Measurements from ENCODE around the gene PRRT1B. TPM values are rescaled to one million over a fixed set of nuclear protein-coding genes. Genes with fewer than 3 reads are reported as not detected.
"Not testable (repeated sequence)": the region's sequence is repeated elsewhere in the genome, so short reads cannot be mapped to it uniquely, and the experiment has no call there.

Gene PRRT1B
- polyA plus RNA-seq, 1 donor = not detected

DNA sequence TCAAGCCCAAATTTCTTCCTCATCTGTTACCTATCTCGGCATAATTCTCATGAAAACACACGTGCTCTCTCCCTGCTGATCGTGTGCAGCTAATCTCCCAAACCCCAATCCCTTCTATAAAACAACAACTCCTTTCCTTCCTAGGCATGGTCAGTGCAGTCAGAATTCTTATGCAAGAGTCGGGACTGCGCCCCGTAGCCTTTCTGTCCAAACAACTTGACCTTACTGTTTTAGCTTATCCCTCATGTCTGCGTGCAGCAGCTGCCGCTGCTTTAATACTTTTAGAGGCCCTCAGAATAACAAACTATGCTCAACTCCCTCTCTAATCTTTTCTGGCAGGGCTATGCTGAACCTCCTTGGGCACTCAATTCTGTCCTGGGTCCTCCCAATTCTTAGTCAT lies 5.1 kb downstream of the PRRT1B start:
- DNase-seq = not testable (repeated sequence)

DNA sequence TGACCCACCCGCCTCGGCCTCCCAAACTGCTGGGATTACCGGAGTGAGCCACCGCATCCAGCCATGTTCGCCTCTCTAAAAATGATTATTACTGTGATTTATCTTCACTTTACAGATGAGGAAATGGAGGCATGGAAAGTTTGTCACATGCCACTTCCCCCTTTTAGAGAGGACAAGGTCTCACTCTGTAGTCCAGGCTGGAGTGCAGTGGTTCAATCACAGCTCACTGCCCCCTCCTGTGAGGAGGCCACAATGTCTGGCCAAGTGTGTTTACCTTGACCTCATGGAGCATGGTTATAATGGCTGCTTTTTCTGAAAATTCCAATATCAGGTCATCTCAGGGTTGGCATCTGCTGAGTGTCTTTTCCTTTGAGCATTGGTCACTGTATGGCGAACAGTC lies 6.7 kb downstream of the PRRT1B start:
- DNase-seq = no peak

DNA sequence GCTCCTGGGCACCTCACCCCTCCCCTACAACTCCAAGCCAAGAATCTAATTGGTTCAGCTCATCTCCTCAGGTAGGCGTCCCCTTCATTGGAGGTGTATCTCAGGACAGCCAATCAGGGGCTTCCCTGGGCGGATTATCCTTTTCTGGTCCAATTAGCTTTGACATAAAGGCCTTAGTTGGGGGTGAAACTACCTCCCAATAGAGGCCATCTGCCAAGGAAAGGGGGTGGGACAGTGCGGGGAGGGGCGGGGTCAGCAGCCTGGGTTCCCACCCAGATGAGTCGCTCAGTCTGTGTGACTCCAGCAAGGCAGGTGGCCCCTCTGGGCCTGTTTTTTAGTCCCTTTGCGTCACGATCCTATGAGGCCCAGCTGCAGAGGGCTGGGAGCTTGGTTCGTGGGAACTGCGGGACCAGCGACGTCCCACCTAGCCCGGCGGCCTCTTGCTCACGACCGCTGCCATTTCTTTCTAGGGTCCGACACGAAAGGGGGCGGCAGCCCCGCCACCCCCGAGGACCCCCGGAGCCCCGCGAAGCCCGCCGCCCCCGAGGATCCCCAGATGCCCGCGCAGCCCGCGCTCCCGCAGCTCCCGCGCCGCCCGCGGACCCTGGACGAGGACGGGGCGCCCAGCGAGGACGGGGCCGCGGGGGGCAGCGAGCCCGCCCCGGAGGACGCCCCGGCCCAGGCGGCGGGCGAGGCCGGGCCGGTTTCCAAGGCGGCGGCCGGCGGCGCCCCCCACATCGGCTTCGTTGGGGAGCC lies 8.9 kb downstream of the PRRT1B start:
- DNase-seq = no peak

DNA sequence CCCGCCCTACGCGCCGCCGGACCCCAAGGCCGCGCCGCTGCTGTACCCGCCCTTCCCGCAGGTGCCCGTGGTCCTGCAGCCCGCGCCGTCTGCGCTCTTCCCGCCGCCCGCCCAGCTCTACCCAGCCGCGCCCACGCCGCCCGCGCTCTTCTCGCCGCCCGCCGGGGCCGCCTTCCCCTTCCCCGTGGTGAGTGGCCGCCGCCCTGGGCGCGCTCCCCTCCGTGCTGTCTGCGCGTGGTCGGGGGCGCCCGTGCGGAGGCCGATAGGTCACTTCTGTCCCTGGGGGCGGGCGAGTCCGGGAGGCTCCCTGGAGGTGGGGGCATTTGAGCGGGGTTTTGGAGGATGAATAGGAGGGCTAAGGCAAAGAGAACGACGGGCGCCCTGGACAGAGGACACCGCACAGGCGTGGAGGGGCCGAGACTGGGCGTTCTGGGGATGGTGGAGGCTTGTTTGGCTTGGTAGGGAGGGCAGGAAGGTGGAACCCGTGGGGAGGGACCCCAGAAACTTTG lies 9.6 kb downstream of the PRRT1B start:
- no peak for DNase-seq

DNA sequence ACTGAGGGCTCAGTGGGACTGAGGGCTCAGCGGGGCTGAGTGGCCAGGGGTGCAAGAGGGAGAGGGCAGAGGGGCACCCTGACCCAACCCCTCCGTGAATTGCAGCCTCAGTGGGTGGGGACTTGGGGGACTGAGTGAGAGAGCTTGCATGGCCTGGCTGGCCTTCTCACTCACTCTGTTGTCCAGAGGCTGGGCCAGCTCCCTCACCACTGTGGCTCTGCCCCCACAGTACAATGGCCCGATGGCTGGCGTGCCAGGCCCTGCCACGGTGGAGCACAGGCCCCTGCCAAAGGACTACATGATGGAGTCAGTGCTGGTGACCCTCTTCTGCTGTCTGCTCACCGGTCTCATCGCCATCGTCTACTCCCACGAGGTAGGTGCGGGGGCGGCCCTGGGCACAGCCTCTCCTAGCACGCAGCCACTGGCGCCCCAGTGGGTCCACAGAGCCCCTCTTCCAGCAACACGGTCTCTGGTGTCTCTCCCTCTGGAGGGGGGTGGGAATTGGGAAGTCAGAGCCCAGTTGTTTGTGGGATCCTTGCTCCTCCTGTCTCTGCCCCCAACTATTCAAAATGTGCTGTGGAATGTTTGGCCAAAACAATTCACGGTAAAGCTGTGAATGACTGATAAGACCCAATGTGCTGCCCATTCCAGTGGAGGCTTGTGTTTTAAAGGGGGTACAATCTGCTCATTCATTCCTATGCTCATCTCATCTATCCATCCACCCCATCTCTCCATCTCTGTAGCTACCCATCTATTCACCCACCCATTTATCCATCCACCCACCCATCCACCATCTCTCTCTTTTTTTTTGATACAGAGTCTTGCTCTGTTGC lies 10.7 kb downstream of the PRRT1B start:
- no peak for DNase-seq

DNA sequence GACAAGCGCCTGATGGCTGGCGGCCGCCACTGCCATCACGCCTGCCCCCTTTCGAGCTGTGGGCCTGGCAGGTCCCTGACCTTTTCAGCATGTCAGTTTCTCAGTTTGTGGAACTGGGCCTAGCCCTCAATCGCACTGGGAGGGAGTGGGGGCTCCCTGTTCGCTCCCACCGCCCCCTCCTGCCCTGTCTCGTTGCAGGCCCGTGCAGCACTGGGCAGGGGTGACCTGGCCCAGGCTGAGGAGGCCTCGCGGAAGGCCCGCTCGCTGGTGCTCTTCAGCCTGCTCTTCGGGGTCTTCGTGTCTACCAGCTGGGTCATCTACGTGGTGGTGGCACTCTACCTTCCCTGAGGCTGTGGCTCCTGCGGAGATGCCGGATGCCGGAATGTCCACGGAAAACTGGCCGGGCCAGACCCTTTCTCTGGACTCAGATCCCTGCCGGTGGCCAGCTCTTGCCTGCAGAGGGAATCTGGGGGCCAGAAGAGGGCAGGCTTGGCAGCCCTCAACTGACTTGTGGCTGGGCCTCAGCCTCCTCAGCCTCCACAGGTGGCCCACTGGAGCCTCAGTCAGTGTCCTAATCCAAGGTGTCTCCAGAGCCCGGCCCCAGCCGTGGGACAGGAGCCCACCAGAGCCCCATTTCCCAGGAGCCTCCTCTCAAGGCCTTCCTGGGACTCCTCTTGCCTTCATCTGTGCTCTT lies 12.7 kb downstream of the PRRT1B start:
- no peak for DNase-seq

DNA sequence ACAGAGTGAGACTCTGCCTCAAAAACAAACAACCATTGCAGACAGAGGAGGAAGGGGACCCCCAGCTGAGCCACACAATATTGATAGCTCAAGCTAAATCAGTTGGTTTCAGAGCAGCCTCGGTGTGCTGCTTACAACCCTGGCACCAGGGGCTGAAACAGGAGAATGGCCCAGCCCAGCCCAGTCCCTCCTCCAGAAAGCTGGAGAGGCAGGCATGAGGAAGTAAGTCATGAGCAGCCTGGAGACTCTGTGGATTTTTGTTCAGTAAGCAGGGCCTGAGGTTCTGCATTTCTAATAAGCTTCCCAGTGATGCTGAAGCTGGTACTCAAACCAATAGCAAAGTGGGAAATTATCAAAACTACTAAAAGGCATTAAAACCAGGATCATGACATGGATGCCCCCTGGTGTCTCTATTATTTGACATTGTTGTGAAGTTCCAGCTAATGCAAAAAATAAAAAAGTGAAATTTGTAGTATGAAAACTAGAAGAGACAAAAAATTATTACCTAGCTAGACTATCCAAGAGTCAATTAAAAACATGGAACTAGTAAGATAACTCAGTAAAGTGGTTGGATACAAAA lies 14.2 kb downstream of the PRRT1B start:
- no peak for DNase-seq

DNA sequence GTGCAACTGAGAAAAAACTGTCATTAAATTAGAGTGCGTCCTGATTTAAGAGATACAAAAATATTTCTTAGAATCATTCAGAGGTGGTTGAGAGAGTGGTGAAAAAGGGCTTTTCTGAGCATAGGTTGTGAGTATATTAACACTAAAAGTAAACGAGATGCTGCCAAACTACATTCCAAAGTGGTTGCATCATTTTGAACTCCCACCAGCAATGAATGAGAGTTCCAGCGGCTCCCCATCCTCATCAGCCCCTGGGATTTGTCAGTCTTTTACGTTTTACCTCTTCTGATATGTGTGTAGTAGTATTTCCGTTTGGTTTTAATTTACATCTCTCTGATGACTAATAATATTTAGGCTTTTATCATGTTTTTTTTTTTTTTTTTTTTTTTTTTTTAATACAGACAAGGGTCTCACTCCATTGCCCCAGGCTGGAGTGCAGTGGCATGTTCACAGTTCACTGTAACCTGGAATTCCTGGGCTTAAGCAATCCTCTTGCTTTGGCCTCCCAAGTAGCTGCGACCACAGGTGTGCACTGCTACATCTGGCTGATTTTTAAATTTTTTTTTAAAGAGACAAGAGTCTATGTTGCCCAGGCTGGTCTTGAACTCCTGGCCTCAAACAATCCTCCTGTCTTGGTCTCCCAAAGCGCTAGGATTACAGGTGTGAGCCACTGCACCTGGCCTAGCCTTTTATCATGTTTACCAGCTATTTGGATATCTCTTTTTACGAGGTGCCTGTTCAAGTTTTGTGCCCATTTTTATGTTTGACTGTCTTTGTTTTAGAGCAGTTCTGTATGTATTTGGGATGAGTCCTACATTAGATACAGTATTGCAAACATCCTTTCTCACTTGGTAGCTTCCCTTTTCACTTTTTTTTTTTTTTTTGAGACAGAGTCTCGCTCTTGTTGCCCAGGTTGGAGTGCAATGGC lies 17.0 kb downstream of the PRRT1B start:
- no peak for DNase-seq

DNA sequence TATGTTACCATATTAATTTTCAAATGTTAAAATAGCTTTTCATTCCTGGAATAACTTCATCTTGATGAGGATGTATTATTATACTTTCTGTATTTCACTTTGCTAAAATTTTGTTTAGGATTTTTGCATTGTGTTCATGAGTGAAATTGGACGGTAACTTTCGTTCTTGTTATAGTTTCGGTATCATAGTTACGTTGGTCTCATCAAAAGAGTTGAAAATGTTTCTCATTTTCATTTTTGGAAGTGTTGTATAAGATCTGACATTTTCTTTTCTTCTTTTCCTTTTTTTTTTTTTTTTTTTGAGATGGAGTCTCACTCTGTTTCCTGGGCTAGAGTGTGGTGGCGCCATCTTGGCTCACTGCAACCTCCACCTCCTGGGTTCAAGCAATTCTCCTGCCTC lies 20.0 kb downstream of the PRRT1B start:
- no peak for DNase-seq

DNA sequence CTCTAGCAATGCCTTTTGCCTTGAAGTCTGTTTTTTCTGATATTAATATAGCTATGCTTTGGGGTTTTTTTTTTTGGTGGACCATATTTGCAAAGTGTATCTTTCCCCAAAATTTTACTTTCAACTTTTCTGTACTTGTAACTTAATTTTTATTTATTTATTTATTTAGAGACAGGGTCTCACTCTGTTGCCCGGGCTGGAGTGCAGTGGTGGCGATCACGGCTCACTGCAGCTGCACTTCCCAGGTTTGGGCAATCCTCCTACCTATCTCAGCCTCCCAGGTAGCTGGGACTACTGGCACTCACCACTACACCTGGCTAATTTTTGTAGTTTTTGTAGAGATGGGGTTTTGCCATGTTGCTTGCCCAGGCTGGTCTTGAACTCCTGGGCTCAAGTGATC lies 20.8 kb downstream of the PRRT1B start:
- DNase-seq = no peak

DNA sequence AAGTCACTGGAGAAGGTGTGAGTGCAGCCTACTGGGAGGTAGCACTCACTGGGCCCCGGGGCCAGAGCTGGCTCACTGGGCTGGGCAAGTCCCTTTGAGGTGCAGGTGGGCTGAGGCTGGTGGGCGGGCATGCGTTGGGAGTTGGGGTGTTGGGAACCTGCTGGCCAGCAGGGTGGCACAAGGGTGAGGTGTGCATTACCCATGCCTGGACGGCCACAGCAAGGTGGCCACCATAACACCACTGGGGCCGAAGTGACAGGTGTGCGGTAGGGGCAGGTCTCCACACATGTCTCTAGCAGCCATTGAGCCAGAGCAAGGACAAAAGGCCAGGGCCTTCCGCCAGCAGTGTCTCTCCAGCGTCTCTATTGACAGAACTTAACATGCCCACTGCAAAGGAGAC lies 22.6 kb downstream of the PRRT1B start:
- DNase-seq = no peak

DNA sequence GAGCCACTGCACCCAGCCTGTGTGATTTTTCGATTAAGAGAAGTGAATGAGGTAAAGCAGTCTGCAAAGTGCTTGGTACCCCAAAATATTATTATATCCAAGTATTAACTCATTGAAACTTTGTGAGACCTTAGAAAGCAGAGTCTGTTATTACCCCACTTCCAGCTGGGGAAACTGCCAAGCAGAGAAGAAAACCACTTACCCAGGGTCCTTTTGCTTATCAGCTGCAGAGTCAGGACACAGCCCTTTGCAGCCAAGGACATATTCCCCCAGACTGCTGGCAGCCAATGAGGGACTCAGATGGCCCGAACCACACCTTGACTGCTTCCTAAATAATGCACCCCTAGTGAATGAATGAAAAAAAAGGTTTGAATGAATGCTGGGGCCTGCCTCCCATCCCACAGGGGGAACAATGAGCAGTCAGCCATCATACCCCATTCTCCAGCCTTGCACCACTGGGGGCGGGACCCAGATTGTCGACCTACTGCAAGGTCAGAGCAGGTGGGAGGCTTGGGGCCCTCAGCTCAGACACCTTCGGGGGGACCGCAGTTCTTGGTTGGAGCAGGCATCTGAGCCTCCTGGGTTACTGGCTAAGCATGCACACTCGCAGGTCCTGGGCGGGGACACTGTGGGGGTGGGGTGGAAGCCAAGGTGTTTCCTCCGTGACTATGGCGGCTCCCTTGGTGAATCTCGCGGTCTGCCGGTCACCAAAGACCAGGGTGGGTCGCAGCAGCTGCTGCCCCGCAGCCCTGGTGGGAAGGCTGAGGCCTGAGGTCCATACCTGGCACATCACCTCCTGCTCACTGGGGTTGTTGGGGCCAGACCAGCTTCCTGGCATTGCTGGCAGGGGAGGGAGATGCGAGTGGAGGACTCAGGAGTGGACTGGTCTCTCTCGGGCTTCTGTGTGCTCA lies 29.7 kb downstream of the PRRT1B start:
- DNase-seq = no peak

DNA sequence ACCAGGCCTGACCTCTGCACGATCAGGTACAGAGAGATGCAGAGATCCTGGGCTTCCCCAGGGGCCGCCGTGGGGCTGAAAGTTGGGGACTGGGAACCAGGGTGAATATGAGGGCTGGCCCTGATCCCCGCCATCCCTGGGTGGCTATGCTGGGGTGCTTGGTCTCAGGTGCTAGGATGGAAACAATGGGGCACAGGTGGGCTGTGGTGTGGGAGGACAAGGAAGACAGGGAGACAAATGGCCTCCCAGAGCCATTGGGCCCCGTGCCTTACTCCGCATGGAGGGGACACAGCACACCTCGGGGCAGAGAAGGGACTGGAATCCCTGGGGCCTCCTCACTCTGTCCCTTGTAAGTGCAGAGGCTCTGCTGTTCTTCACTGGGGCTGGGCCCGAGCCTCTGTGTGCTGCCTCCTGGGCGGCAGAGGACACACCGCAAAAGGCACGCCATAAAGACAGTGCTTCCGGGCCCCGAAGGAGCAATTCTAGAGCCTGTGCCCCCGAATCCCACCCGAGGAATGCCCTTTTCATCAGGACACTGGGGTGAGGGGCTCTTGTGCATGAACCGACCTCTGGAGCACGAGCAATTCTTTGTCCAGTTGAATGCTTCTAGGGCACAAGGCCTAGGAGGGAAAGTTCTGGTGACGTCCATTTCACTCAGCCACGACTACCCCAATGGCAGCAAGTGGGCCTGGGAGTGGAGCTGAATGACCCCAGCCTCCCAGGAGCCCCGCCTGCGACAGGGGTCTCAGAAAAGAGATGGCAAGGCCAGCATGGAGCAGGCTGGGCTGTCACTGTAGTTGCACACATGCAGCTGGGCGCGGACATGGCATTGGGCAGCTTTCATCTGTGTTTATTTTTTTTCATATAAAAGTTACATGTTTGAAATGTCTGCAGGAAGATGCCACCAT lies 30.9 kb downstream of the PRRT1B start:
- DNase-seq = no peak

DNA sequence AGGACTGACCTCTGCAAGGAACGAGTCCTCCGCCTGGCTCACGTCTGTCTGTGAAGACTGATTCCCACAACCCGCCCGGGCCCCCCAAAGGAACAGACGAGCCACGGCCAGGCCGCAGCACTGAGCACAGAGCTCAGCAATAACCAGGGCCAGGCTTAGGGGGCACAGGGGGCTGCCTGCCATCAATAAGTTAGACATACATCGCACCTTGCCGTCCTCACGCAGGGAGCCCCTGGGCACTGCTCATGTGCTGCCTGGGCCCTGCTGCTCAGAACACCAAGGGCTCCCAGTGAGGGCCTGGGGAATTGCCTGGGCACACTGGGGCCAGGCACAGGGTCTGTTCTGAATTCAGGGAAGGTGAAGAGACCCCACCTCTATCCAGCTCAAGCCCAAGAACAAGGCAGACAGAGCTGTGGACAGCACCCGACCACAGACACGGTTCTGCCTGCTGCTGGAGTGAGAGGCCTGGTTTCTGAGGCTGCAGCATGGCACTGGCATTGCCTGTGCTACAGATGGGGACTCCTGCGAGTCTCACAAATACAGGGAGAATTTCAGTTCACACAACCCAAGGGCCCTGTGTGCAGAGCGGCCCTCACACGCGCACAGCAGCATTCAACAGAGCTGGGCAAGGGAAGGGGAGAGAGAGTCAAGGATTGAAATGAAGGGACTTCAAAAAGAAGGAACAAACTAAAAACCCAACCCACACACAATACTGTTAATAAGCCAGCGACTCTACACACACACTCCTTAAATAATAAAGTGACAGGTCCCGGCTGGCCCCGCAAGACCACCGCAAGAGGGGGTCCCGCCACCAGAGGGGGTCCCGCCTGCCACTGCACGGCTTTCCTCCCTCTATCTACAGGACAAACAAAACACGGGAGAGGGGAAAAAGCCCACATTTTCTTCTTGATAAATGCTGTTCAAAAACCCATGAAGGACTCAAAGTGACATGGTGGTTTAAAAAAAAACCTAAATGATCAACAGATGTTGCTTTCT lies 32.0 kb downstream of the PRRT1B start:
- DNase-seq = no peak

DNA sequence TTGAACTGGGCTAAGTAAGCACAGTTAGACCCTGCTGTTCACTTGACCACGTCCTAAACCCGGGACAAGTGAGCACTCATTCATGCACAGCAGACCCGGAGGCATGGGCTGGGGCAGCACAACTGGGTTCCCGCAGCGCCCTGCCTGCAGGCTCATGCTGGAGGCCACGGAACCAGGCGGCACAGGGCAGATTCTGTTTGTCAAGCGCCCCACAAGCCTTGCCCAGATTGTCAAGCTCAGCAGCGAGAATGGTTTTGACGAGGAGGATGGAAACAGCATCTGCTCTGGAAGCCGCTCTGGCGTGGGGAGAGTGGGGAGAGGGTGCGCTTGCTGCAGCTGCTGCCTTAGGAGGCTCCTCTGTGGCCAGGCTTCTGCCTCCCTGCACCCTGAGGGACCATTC lies 32.7 kb downstream of the PRRT1B start:
- no peak for DNase-seq

DNA sequence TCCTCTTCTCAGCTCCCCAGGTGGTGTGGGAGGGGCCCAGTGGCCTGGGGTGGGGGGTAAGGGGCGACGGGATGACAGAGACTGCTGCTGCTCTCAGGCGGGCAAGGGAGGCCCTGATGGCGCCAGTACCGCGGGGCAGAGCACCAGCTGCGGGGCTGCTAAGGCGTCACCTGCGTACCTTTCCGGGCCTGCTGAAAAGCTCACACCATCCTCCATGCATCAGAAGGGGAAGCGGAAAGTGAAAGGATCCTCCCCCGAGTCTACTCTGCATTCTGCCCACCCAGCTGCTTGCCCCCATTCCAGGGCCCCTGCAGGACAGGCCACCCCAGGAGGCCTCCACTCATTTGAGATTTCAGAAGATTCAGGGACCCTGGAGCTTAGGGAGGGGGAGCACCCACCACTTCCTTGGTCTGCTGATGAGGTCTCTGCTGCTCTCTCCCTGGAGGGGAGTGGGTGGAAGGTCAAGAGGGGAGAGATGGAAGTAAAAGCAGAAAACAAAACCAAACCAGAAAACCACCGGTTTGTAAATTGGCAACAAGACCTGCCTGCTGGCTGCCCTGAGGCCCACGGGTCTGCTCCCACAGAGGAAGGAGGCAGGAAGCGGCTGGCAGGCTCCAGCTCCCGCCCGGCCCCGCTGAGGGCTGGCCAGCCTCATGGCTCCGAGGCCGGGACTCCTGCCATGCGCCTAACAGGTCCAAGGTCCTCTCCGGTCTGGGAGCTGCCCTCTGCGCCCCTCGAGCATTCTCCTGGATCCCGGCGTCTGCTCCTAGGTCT lies 33.6 kb downstream of the PRRT1B start:
- DNase-seq = no peak

DNA sequence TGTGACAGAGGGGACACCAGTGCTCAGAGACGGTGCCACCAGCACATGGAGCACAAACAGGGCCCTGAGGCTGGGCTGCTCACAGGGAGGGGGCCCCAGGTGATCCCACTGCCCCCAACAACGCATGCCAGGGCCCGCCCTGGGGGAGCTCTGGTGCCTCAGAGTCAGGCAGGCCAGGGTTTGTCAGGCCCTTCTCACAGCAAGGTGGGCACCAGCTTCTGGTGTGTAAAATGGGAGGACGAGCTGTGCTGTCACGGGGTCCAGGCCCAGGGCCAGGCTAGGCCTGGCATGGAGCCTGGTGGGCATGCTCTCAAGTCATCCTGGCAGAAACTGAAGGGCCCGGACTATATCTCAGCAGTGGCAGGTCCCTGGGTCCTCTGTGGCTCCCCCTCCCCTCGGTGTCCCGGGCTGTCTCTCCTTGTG lies 34.5 kb downstream of the PRRT1B start:
- DNase-seq = no peak
